Panc1 (cell line): ENCODE data around the gene DOK6. TPM values are rescaled to one million over a fixed set of nuclear protein-coding genes. Genes with fewer than 3 reads are reported as not detected.

Experiments
- ATAC-seq: fragments of 200-7000 bp; cut with Tn5 transposase; 2 replicates; pipeline ENCODE4 v1.9.1; 2020; ENCODE audit warnings: mild to moderate bottlenecking, moderate library complexity
- BruUV-seq: library from RNA; stranded (reverse); fragments of 400-500 nt; replicated peaks from 2 replicates; lab custom pipeline; 2021; lab: Mats Ljungman, UMichigan
- CTCF ChIA-PET: fragments of 300-600 bp; sonication (Branson Sonifier 250); formaldehyde crosslinking; loops from one replicate; lab custom pipeline; 2022; ENCODE audit warnings: antibody characterized with exemption; lab: Charles Lee
- POLR2A ChIA-PET: fragments of 300-600 bp; sonication (Branson Sonifier 250); formaldehyde crosslinking; loops from one replicate; lab custom pipeline; 2022; ENCODE audit warnings: antibody characterized with exemption; lab: Charles Lee
- DNase-seq: peaks from one replicate; pipeline ENCODE4 v3.0.0-alpha.2; 2010; ENCODE audit warnings: low read depth, low spot score
- H3K27ac ChIP-seq: 2 replicates; pipeline ENCODE4 v1.5.1; 2011; ENCODE audit warnings: mild to moderate bottlenecking, low read length, inconsistent platforms
- H3K27me3 ChIP-seq: fragments of 200-500 bp; sonication (Bioruptor generic); 2 replicates; pipeline ENCODE4 v1.6.0; 2014; ENCODE audit warnings: low read length, inconsistent platforms; ENCODE audit not compliant: control insufficient read depth, insufficient read depth
- H3K36me3 ChIP-seq: fragments of 200-500 bp; sonication (Bioruptor generic); 2 replicates; pipeline ENCODE4 v1.5.1; 2014; ENCODE audit warnings: inconsistent platforms, mild to moderate bottlenecking, low read length, moderate library complexity; ENCODE audit not compliant: control insufficient read depth, insufficient read depth
- H3K4me1 ChIP-seq: 2 replicates; pipeline ENCODE4 v1.5.1; 2011; ENCODE audit warnings: inconsistent platforms, mild to moderate bottlenecking, low read length, moderate library complexity; ENCODE audit not compliant: control insufficient read depth, insufficient read depth
- H3K4me3 ChIP-seq, 2 experiments: 2 replicates each; pipeline ENCODE4 v1.5.1; 2011 to 2012; ENCODE audit warnings: low read depth in 2 of 2, low read length in 2 of 2, mild to moderate bottlenecking in 2 of 2, inconsistent platforms in 1 of 2, moderate library complexity in 1 of 2
- H3K9me3 ChIP-seq: fragments of 200-500 bp; sonication (Bioruptor generic); 2 replicates; pipeline ENCODE4 v1.5.1; 2014; ENCODE audit warnings: low read depth, mild to moderate bottlenecking, inconsistent platforms, low read length, moderate library complexity; ENCODE audit not compliant: control insufficient read depth, insufficient read depth
- CTCF ChIP-seq: fragments of 450-650 bp; IDR thresholded peaks from 2 replicates; pipeline ENCODE4 v1.5.1; 2017; ENCODE audit warnings: mild to moderate bottlenecking
- POLR2AphosphoS5 ChIP-seq: IDR thresholded peaks from 2 replicates; pipeline ENCODE4 v1.6.1; 2012; ENCODE audit warnings: mild to moderate bottlenecking, low read depth, low read length, moderate library complexity
- REST ChIP-seq, 2 experiments: IDR thresholded peaks; 2 replicates each; pipeline ENCODE4 v1.6.1; 2011 to 2012; ENCODE audit warnings: low read depth in 2 of 2, control low read depth in 1 of 2, low read length in 1 of 2, mild to moderate bottlenecking in 1 of 2, moderate library complexity in 1 of 2; ENCODE audit not compliant: insufficient read depth in 1 of 2
- SIN3A ChIP-seq: IDR thresholded peaks from 2 replicates; pipeline ENCODE4 v1.6.1; 2012; ENCODE audit warnings: low read depth, mild to moderate bottlenecking, low read length, moderate library complexity, borderline replicate concordance; ENCODE audit not compliant: insufficient read depth
- TCF7L2 ChIP-seq: IDR thresholded peaks from 2 replicates; pipeline ENCODE4 v1.6.1; 2011; ENCODE audit warnings: mild to moderate bottlenecking, low read depth, low read length, inconsistent platforms
- in situ Hi-C: cut with HindIII; loops from 2 replicates; pipeline ENCODE4 v1.10.0; 2016; ENCODE audit warnings: low sequenced_read_pairs, low pct_unique_long_range_greater_than_20kb
- intact Hi-C: fragments of 100-400 bp; cut with micrococcal nuclease; formaldehyde crosslinking; loops from one replicate; pipeline ENCODE4 v1.10.0; 2022; ENCODE audit not compliant: unreplicated experiment
- total RNA-seq: library from RNA; stranded (reverse); gene quantifications from one replicate; pipeline ENCODE4 v1.2.1, GENCODE V29; 2021; ENCODE audit not compliant: unreplicated experiment

DOK6 gene
- total RNA-seq, 1 experiment from 2014 or later, result not detected

GRCh38 chr18:69585696-69586095 lies 185.0 kb downstream of the DOK6 start:
- Histone ChIP-seq H3K9me3 (no peaks in the 10 kb centered on the region), H3K4me1 (no peaks in the 10 kb centered on the region), H3K27me3 (no peaks in the 10 kb centered on the region), H3K27ac (no peak overlapping the region), H3K36me3 (no peaks in the 10 kb centered on the region), H3K4me3 (no peak overlapping the region)
- in situ Hi-C loops, result no loop called here
- no TSS peak for BruUV-seq
- CTCF ChIA-PET, result no interaction called here
- TF ChIP-seq REST (IDR thresholded peaks at IDR 0.05; ENCODE audit: insufficient read depth in 1 of 2, low read depth in 2 of 2, low read length in 1 of 2), result no peak
- TF ChIP-seq TCF7L2, result no peak
- no peak for TF ChIP-seq POLR2AphosphoS5
- TF ChIP-seq SIN3A, result no peak
- TF ChIP-seq CTCF, result no peak
- intact Hi-C loops, result no loop called here
- ATAC-seq, result no peak
- POLR2A ChIA-PET, result no interaction called here
- DNase-seq, result no peak

- ChIA-PET CTCF (no interaction called here), POLR2A (no interaction called here)
- no peak for DNase-seq
- intact Hi-C loops, result no loop called here
- in situ Hi-C loops, result no loop called here
- TF ChIP-seq CTCF (no peak), POLR2AphosphoS5 (no peak), SIN3A (no peak)
- H3K9me3 ChIP-seq, result no peaks in the 10 kb centered on the region
- no peak for ATAC-seq
- no peaks in the 10 kb centered on the region for H3K36me3 ChIP-seq
- no TSS peak for BruUV-seq
- no peak overlapping the region for H3K27ac ChIP-seq
- H3K27me3 ChIP-seq, result no peaks in the 10 kb centered on the region
- no peaks in the 10 kb centered on the region for H3K4me1 ChIP-seq
- H3K4me3 ChIP-seq, result no peak overlapping the region
These were observed 185.8 kb downstream of the DOK6 start for GRCh38 chr18:69586537-69586936.
